GM08714 (cell line): ENCODE data around the gene PKD1L1.

Experiments used
- H3K4me3 ChIP-seq: fragments of 200-500 bp; sonication (Bioruptor generic); 2 replicates; pipeline ENCODE4 v1.5.1; 2014; ENCODE audit warnings: mild to moderate bottlenecking, low read length, inconsistent platforms
- ZNF274 ChIP-seq: IDR thresholded peaks from 2 replicates; pipeline ENCODE4 v1.6.1; 2012; ENCODE audit warnings: mild to moderate bottlenecking, low read depth, low read length

The PKD1L1 gene

GRCh38 chr7:47776335-47776734 is 171.9 kb downstream of the PKD1L1 start:
- TF ChIP-seq ZNF274 = no peak
- H3K4me3 ChIP-seq = no peak overlapping the region

DNA sequence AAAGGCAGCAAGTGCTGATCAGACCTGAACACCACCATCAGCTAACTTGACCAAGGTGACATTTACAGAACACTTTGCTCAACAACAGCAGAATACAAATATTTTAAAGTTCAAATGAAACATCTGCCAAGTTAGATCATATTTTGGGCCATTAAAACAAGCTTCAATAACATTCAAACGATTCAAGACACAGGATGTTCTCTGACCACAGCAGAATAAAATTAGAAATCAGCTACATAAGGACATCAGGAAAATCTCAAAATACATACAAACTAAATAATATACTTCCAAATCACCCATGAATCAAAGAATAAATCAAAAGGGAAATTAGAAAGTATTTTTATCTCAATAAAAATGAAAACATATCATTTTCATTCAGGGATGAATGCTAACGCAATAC is 173.0 kb downstream of the PKD1L1 start:
- no peak for TF ChIP-seq ZNF274
- H3K4me3 ChIP-seq = no peak overlapping the region

DNA sequence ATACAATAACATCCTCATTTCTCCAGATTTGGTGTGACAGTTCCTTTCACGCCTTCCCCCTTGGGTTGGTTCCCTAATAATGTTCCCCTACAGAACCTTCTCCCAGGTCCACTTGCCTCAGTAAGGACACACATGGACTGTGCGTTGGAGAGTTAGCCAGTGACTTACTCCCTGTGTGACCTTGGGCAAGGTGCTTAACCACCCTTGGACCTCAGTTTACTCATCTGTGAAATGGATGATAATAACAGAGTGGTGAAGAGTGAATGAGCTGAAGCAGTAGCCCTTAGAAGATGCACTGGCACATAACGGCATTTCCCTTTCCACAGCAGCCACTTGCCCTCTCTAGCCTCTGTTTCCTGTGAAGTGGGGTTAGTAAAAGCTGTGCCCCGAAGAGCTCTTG is 175.8 kb downstream of the PKD1L1 start:
- H3K4me3 ChIP-seq = no peak overlapping the region
- no peak for TF ChIP-seq ZNF274

GRCh38 chr7:47771990-47772360 is 176.3 kb downstream of the PKD1L1 start:
- H3K4me3 ChIP-seq = no peak overlapping the region
- TF ChIP-seq ZNF274 = no peak

GRCh38 chr7:47771336-47771989 is 176.8 kb downstream of the PKD1L1 start:
- no peak overlapping the region for H3K4me3 ChIP-seq

DNA sequence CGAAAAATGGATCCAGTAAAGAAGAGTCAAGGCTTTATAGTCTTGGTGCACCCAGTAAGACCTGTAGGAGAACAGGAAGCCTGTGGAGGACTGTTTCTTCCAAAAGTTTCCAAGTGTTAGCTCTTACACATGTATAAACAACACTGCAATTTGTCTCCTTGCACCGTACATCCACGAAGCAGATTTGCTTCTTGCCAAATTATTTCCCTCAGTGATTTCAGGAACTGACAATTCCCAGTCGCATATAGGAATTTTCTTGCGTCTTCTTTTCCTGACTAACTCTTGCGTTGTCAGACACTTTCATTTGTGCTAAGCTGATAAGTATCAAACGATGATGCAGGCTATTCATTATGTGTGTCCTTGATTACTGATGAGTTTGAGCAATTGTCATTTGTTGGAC is 182.1 kb downstream of the PKD1L1 start:
- TF ChIP-seq ZNF274 = no peak
- H3K4me3 ChIP-seq = no peak overlapping the region

More at GRCh38 chr7:47771336-47771989, 176.8 kb downstream of the PKD1L1 start:
- TF ChIP-seq ZNF274 = no peak

DNA sequence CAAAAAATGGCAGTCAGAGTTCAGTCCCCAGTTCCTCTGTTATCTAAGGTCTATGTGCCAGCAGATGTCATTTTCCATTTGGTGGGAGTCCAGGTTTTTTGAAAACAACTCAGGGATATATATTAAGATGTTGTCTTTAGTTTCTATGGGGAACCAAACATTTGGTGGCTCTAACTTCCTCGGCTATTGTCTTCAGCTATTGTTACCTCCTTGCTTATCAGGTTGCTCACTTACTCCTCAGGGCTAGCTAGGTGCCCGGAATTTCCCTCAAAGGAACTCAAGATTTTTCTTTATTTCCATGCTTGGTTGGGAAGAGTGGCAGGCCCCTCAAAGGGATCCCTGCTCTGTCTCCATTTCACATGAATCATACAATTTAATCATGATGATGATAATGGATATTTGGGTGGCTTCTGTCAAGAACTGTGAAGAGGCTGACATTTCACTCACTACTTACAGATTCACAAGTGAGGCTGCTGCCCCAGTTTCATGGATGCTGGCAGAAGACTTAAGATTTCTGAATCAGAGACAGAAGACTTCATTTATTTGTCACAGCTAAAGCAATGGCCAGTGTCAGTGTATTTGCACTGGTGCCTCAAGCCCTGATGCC is 182.8 kb downstream of the PKD1L1 start:
- H3K4me3 ChIP-seq = no peak overlapping the region
- no peak for TF ChIP-seq ZNF274

DNA sequence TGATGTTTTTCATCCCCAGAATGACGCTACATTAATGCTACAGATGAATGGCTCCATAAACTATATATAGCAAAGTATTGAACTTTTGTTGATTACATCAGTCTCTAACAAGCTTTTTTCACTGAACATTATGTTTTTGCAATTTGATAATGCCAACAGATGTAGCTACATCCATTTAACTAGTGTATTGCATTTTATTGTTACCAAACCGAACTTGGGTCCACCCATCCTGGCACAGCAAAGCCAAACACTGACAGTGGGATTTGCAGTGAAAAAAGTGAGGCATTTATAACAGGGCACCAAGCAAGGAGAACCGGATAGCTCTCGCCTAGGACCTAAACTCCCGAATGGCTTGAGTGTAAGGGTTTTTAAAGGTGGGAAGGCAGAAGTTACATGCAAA is 183.5 kb downstream of the PKD1L1 start:
- H3K4me3 ChIP-seq = no peak overlapping the region
- TF ChIP-seq ZNF274 = no peak

DNA sequence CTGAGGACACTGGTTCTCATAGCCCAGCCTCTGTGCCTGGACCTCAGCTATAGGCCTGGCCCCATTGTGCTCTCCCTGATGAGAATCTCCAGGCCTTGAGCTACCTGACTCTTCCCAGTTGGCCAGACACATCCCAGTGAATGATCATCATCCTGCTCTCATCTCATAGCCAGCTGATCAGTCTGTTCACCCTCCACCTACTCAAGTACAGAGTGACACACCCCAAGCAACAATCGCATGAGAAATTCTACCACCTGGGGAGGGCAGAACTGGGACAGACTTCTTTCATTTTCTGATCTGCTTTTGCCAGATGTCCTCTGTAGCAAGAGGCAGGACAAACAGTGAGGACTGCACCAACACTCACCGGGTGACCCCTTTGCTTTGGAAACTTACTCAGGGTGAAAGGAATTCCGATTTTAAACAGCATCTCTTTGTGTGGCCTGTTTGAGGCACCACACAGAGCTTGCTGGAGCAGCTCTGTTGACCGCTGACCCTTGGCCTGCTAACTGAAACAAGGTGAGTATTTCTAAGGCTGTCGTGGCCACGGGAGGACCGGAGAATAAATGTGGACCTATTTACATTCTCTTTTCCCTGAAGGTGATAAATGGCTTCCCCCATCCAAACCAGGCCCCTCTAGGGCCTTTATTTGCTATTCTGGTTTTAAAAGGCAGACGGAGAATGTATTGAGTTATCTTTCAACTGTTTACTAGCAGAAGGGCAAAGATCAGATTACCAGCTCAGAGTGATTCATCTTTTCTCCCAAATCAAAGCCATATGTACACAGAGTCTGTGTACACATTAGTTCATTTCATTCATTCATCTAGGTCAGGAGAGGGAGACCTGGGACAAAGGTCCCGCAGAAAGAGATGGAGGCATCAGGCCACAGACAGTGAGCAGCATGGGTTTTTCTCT is 184.9 kb downstream of the PKD1L1 start:
- no peak overlapping the region for H3K4me3 ChIP-seq

DNA sequence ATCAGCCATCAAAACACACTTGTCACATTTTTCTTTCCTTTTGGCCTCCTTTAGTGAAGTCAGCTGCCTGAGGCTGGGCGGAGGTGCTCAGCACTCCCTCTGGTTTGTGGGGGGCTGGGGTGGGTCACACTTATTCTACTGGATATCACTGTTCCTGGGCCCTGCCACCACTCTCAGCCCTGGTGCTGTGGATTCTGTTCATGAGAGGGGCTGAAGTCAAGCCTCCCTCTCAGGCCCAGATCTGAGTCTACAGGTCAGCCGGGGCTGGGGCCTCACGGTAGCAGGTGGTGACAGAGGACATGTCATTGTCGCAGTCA is 185.6 kb downstream of the PKD1L1 start:
- TF ChIP-seq ZNF274 = no peak
- no peak overlapping the region for H3K4me3 ChIP-seq

More for the DNA sequence above, 184.9 kb downstream of the PKD1L1 start:
- TF ChIP-seq ZNF274 = no peak

GRCh38 chr7:47762207-47762606 is 186.1 kb downstream of the PKD1L1 start:
- TF ChIP-seq ZNF274 = no peak
- no peak overlapping the region for H3K4me3 ChIP-seq

- TF ChIP-seq ZNF274 = no peak
- H3K4me3 ChIP-seq = no peak overlapping the region
These were observed 189.1 kb downstream of the PKD1L1 start for GRCh38 chr7:47759056-47759706.

DNA sequence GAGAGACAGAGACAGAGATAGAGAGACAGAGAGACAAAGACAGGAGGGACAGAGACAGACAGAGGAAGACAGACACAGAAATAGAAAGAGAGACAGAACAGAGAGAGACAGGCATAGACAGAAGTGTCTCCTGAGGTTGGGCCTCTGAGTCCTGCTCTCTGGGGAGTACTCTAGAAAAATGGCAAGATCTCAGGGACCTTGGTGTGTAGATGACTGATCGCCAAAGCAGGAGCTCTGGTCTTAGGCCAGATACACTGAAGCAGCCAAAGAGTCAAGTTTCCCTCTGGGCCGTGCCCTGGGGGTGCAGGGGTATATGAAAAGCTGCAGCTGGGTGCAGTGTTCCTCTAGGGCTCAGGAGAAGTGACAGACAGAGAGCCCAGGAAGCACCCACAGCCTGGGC is 189.7 kb downstream of the PKD1L1 start:
- no peak overlapping the region for H3K4me3 ChIP-seq
- no peak for TF ChIP-seq ZNF274

DNA sequence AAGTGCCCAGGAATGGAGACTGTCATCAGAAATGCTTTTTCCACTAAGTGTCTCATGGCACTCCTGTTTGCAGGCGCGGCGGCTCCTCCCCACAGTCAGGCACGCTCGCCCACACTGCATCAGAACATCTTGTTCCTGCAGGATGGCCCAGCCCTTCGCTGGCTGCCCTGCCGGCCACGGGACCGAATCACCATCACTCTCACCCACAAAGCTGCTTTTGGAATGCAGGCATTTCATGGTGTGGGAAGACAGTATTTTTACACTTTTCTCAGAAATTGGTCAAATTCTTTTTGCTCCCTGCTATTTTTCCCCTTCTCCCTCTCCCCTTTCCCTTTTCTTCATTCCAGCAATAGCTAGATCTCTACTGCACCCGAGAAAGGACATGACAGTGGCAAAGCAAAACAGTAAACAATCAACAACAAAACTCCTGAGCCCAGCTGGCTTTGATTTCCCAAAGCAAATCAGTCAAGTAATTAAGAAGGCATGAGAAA is 190.3 kb downstream of the PKD1L1 start:
- no peak for TF ChIP-seq ZNF274

More for the DNA sequence above, 190.3 kb downstream of the PKD1L1 start:
- no peak overlapping the region for H3K4me3 ChIP-seq
